ENCODE data around the gene LRRC72.

GRCh38 chr7:16494955-16495719, 31.5 kb upstream of the LRRC72 start:
- TF ChIP-seq POLR2A (IDR thresholded peaks at IDR 0.05; ENCODE audit: low read depth, low read length) (no peak), TAF1 (IDR thresholded peaks at IDR 0.05; ENCODE audit: borderline replicate concordance, low read depth, low read length) (no peak)

Data from GM12892 (cell line).